GM18867 (cell line): ENCODE measurements around the gene MAP3K10.

Experiments used
- ATAC-seq: cut with Tn5 transposase; IDR thresholded peaks from one replicate; pipeline ENCODE4 v1.9.1; 2021; ENCODE audit warnings: mild to moderate bottlenecking, moderate library complexity; ENCODE audit not compliant: unreplicated experiment

Gene MAP3K10

DNA sequence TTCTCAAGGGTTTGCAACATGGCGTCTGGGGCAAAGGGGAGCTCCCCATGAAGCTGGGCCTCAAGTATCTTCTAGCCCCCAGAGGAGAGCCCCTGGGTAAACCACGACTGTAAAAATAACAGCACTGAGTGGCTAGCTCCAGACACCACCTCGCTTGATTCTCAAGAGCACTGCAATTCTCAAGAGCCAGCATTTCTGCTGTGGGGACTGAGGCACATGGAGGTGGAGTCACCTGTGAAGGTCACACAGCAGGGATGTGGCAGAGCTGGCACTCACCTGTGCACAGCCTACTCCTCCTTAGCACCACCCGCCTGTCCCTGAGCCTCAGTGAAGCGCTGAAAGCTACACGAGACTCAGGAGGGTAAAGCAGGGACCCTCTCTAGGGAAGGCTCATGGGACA, 56.0 kb downstream of the MAP3K10 start:
- ATAC-seq = no peak

- no peak for ATAC-seq
These were observed 56.6 kb downstream of the MAP3K10 start for GRCh38 chr19:40247735-40248262.

DNA sequence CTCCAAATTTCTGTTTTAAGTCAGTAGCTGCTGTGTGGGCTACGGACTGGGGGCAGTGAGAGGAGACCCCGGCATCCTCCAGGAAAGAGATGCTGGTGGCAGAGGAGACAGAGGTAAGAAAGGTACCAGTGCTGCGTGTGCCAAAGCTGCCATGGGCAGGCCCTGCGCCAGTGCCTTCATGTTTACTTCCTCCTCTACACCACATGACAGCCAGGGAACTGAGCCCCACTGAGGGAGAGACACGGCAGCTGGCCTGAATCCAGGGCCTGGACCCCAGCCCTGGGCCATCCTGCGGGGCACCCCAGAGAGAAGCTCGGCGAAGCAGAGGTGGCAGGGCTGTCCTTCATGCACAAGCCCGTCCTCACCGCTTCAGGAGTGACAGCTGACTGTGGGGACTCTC, 58.0 kb downstream of the MAP3K10 start:
- ATAC-seq = no peak

GRCh38 chr19:40249781-40250180, 58.6 kb downstream of the MAP3K10 start:
- ATAC-seq = no peak

- ATAC-seq = no peak
These were observed 60.0 kb downstream of the MAP3K10 start for GRCh38 chr19:40251244-40251643.

- ATAC-seq = no peak
These were observed 60.8 kb downstream of the MAP3K10 start for GRCh38 chr19:40251991-40252390.

DNA sequence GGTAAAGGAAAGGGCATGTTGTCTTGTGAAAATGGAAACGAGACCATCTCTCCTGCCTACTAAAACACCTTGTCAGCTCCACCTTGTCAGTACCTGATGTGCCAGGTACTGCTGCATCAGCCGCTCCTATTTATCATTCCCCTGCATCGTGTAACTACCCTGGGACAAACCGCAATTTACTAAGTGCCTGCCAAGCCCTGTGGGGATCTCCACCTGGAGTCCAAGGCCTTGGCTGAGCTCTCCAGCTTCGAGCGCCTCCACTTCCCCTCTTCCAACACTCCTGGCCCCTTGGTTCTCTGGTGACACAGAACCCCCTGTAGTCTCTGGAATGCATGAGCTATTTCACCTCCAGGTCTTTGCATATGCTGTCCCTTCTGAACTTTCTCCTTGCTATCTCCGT, 61.2 kb downstream of the MAP3K10 start:
- ATAC-seq = no peak

DNA sequence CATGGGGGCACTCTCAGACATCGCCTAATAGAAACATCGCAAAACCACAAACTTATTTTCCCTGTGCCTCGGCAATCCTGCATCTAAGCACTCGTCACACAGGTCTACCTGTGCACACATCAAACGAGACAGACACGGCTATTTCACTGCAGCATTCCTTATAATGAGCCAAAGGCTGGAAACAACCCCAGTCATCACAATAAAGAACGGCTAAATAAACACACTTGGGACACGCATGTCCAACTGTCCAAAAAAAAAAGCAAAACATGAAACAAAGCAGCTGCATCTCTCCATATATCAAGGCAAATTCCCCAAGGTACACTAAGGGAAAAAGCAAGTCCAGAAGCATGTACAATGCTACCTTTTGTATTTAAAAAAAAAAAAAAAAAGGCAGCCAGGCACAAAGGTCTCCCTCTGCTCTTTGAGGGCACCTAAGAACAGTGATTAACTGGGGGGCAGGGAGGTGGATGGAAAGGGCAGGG, 62.4 kb downstream of the MAP3K10 start:
- ATAC-seq = no peak

GRCh38 chr19:40254714-40255418, 63.6 kb downstream of the MAP3K10 start:
- no peak for ATAC-seq

GRCh38 chr19:40255619-40256166, 64.5 kb downstream of the MAP3K10 start:
- no peak for ATAC-seq

DNA sequence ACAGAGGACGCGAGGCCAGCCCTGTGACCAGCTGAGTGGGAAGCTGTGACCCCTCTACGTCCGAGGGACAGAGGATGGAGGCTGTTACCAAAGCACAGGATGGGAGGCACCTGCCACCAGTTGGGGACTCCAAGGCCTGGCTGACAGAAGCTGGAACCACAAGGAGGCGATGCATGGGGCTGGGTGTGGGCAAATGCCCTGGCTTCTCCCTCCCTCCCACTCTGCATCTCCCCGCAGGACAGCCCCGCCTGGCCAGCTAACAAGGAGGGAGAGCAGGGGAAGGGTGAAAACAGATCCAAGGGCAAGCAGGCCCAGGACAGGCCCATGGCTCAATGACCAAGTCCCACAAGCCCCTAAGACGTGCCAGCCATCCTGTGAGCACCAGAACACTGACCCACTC, 65.3 kb downstream of the MAP3K10 start:
- ATAC-seq = no peak

DNA sequence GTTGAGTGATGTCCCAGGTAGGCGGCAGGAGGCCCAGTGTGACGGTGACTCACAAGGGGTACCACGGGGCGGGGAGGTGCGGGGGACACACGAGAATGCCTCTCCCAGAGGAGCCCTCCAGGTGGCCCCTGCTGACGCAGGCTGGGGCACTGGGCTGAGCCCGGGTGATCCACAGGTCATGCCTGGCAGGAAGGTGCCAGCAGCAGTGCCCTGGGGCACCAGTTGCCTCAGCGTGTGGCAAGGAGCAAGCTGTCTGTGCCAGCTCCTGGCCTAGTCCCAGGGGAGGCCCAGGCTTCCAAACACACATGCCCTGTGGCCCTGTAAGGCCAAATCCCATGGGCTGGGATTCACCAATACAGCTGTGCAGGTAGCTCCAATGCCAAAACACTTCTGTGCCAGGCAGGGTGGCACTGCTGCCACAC, 65.9 kb downstream of the MAP3K10 start:
- ATAC-seq = no peak

GRCh38 chr19:40261631-40262030, 70.4 kb downstream of the MAP3K10 start:
- no peak for ATAC-seq

GRCh38 chr19:40262422-40262821, 71.2 kb downstream of the MAP3K10 start:
- ATAC-seq = no peak

DNA sequence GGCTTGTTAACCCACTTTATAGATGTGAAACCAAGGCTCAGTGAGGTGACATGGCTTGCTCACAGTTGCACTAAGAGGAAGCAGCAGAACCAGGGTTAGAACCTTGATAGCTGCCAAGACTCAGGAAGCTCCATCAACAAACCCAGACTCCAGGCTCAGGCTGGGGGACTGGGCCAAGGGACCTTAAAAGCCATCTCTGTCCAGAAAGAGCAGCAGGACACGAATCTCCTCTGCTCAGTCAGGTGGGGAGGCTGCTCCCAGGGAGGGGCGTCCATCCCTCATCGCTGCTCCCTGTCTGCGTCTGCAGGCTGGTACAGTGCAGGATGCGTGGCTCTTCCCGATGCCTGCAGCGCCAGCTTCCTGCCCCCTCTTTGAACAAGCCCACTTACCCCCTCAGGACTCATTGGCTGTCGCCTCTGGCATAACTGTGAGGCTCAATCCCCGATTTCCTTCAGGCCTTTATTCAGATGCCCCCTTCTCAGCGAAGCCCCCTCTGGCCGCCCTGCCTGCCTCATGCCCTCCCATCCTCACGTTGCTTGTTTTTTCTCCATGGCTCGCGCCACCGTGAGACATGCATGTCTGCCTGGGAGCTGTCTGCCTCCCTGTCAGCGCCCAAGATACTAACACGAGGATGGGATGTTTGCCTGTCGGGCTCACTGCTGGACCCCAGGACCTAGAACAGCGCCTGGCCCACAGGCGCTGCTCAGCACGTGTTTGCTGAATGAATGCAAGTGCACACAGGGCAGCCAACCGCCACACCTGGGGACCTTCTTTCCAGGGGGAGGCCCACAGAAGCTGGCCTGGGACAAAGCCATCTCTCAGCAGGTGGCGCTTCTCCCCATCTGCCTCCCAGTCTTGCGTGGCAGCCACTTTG, 72.5 kb downstream of the MAP3K10 start:
- ATAC-seq = no peak

- no peak for ATAC-seq
These were observed 73.3 kb downstream of the MAP3K10 start for GRCh38 chr19:40264314-40265054.
